ENCODE measurements around the gene FLCN.
"Not testable (repeated sequence)": the region's sequence is repeated elsewhere in the genome, so short reads cannot be mapped to it uniquely, and the experiment has no call there.

FLCN gene

GRCh38 chr17:17196776-17197175, 40.2 kb downstream of the FLCN start:
- Histone ChIP-seq H3K36me3 (ENCODE audit: insufficient read depth, low read length) (0 out of 2 replicates have a peak, but pooled peaks cover 6% of the 10 kb centered on the region), H3K27ac (ENCODE audit: low read length) (no peak overlapping the region), H3K27me3 (ENCODE audit: insufficient read depth, low read length, poor library complexity) (no peaks in the 10 kb centered on the region), H3K4me3 (ENCODE audit: low read depth in 1 of 2, low read length in 2 of 2) (no peak overlapping the region), H3K9ac (ENCODE audit: low read depth, low read length) (no peak overlapping the region), H3K9me3 (ENCODE audit: insufficient read depth, low read length, severe bottlenecking) (no peaks in the 10 kb centered on the region), H3K79me2 (ENCODE audit: insufficient read depth, low read length) (no peaks in the 10 kb centered on the region), H3K4me1 (ENCODE audit: insufficient read depth, low read length) (no peaks in the 10 kb centered on the region), H4K20me1 (ENCODE audit: insufficient read depth, low read length) (no peaks in the 10 kb centered on the region; the same call in 1 of the 2 replicates), H3K4me2 (ENCODE audit: insufficient read depth, low read length) (no peak overlapping the region), H2AFZ (ENCODE audit: low read depth, low read length) (no peak overlapping the region)
- DNase-seq: no peak
- TF ChIP-seq CTCF (IDR thresholded peaks at IDR 0.05; ENCODE audit: borderline replicate concordance, extremely low read depth, low read length, poor library complexity, severe bottlenecking) (no peak), EZH2 (IDR thresholded peaks at IDR 0.05; ENCODE audit: borderline replicate concordance, low read depth, low read length, severe bottlenecking) (no peak)
- no peak for ATAC-seq (ENCODE audit: insufficient read depth, low read depth)

GRCh38 chr17:17195466-17195865, 41.5 kb downstream of the FLCN start:
- not testable (repeated sequence) for H3K9ac ChIP-seq (ENCODE audit: low read depth, low read length); ATAC-seq (ENCODE audit: insufficient read depth, low read depth); H3K4me1 ChIP-seq (ENCODE audit: insufficient read depth, low read length)

GRCh38 chr17:17191961-17192381, 45.0 kb downstream of the FLCN start:
- H3K79me2 ChIP-seq (ENCODE audit: insufficient read depth, low read length): no peaks in the 10 kb centered on the region
- no peak overlapping the region for H3K27ac ChIP-seq (ENCODE audit: low read length)
- H3K27me3 ChIP-seq (ENCODE audit: insufficient read depth, low read length, poor library complexity): no peaks in the 10 kb centered on the region
- no peak for DNase-seq
- no peak overlapping the region for H2AFZ ChIP-seq (ENCODE audit: low read depth, low read length)
- H3K4me1 ChIP-seq (ENCODE audit: insufficient read depth, low read length): no peaks in the 10 kb centered on the region
- no peak overlapping the region for H3K9ac ChIP-seq (ENCODE audit: low read depth, low read length)
- H3K9me3 ChIP-seq (ENCODE audit: insufficient read depth, low read length, severe bottlenecking): no peaks in the 10 kb centered on the region
- ATAC-seq (ENCODE audit: insufficient read depth, low read depth): no peak
- peaks cover 31% of the 10 kb centered on the region for H3K36me3 ChIP-seq (ENCODE audit: insufficient read depth, low read length)
- TF ChIP-seq CTCF (IDR thresholded peaks at IDR 0.05; ENCODE audit: borderline replicate concordance, extremely low read depth, low read length, poor library complexity, severe bottlenecking) (no peak), EZH2 (IDR thresholded peaks at IDR 0.05; ENCODE audit: borderline replicate concordance, low read depth, low read length, severe bottlenecking) (no peak)
- no peaks in the 10 kb centered on the region for H4K20me1 ChIP-seq (ENCODE audit: insufficient read depth, low read length)
- H3K4me3 ChIP-seq (ENCODE audit: low read depth in 1 of 2, low read length in 2 of 2): no peak overlapping the region
- H3K4me2 ChIP-seq (ENCODE audit: insufficient read depth, low read length): no peak overlapping the region

More at GRCh38 chr17:17195466-17195865, 41.5 kb downstream of the FLCN start:
- not testable (repeated sequence) for DNase-seq; H3K79me2 ChIP-seq (ENCODE audit: insufficient read depth, low read length); H3K4me2 ChIP-seq (ENCODE audit: insufficient read depth, low read length); H3K9me3 ChIP-seq (ENCODE audit: insufficient read depth, low read length, severe bottlenecking); H3K4me3 ChIP-seq (ENCODE audit: low read depth in 1 of 2, low read length in 2 of 2); H4K20me1 ChIP-seq (ENCODE audit: insufficient read depth, low read length); H3K27ac ChIP-seq (ENCODE audit: low read length); H2AFZ ChIP-seq (ENCODE audit: low read depth, low read length); H3K27me3 ChIP-seq (ENCODE audit: insufficient read depth, low read length, poor library complexity); H3K36me3 ChIP-seq (ENCODE audit: insufficient read depth, low read length)

- H3K27me3 ChIP-seq (ENCODE audit: insufficient read depth, low read length, poor library complexity): no peaks in the 10 kb centered on the region
- peaks cover 37% of the 10 kb centered on the region for H3K36me3 ChIP-seq (ENCODE audit: insufficient read depth, low read length)
- H3K79me2 ChIP-seq (ENCODE audit: insufficient read depth, low read length): no peaks in the 10 kb centered on the region
- TF ChIP-seq EZH2 (IDR thresholded peaks at IDR 0.05; ENCODE audit: borderline replicate concordance, low read depth, low read length, severe bottlenecking) (no peak), CTCF (IDR thresholded peaks at IDR 0.05; ENCODE audit: borderline replicate concordance, extremely low read depth, low read length, poor library complexity, severe bottlenecking) (no peak)
- H4K20me1 ChIP-seq (ENCODE audit: insufficient read depth, low read length): no peaks in the 10 kb centered on the region
- ATAC-seq (ENCODE audit: insufficient read depth, low read depth): no peak
- no peak overlapping the region for H3K27ac ChIP-seq (ENCODE audit: low read length)
- no peak overlapping the region for H3K4me3 ChIP-seq (ENCODE audit: low read depth in 1 of 2, low read length in 2 of 2)
- no peak for DNase-seq
- no peaks in the 10 kb centered on the region for H3K9me3 ChIP-seq (ENCODE audit: insufficient read depth, low read length, severe bottlenecking)
- no peak overlapping the region for H2AFZ ChIP-seq (ENCODE audit: low read depth, low read length)
- no peaks in the 10 kb centered on the region for H3K4me1 ChIP-seq (ENCODE audit: insufficient read depth, low read length)
- H3K4me2 ChIP-seq (ENCODE audit: insufficient read depth, low read length): no peak overlapping the region
- no peak overlapping the region for H3K9ac ChIP-seq (ENCODE audit: low read depth, low read length)
These were observed 45.6 kb downstream of the FLCN start for GRCh38 chr17:17191346-17191792.

Measured in DND-41 (cell line).